GM18867 (cell line): Measurements from ENCODE around the gene WASF2.

Experiments
- ATAC-seq: cut with Tn5 transposase; IDR thresholded peaks from one replicate; pipeline ENCODE4 v1.9.1; 2021; ENCODE audit warnings: mild to moderate bottlenecking, moderate library complexity; ENCODE audit not compliant: unreplicated experiment

WASF2 gene

GRCh38 chr1:27522432-27523336, 32.7 kb upstream of the WASF2 start:
- ATAC-seq: no peak

- ATAC-seq: no peak
Observed at GRCh38 chr1:27521861-27522431, 32.0 kb upstream of the WASF2 start.

GRCh38 chr1:27521336-27521831, 31.4 kb upstream of the WASF2 start:
- no peak for ATAC-seq

- ATAC-seq: no peak
Observed at GRCh38 chr1:27520651-27521050, 30.7 kb upstream of the WASF2 start.

- ATAC-seq: no peak
Observed at GRCh38 chr1:27519331-27520258, 29.6 kb upstream of the WASF2 start.

GRCh38 chr1:27518808-27519207, 28.8 kb upstream of the WASF2 start:
- ATAC-seq: no peak

GRCh38 chr1:27517907-27518718, 28.1 kb upstream of the WASF2 start:
- ATAC-seq: no peak

GRCh38 chr1:27517301-27517700, 27.3 kb upstream of the WASF2 start:
- no peak for ATAC-seq

- ATAC-seq: no peak
Observed at GRCh38 chr1:27515626-27516025, 25.7 kb upstream of the WASF2 start.

GRCh38 chr1:27513958-27514357, 24.0 kb upstream of the WASF2 start:
- no peak for ATAC-seq

- no peak for ATAC-seq
Observed at GRCh38 chr1:27513528-27513927, 23.6 kb upstream of the WASF2 start.

GRCh38 chr1:27509127-27510080, 19.4 kb upstream of the WASF2 start:
- ATAC-seq: no peak

GRCh38 chr1:27507960-27508665, 18.1 kb upstream of the WASF2 start:
- no peak for ATAC-seq

- no peak for ATAC-seq
Observed at GRCh38 chr1:27506703-27507102, 16.7 kb upstream of the WASF2 start.

GRCh38 chr1:27505420-27505680, 15.4 kb upstream of the WASF2 start:
- ATAC-seq: no peak

- no peak for ATAC-seq
Observed at GRCh38 chr1:27504588-27505419, 14.8 kb upstream of the WASF2 start.

- ATAC-seq: no peak
Observed at GRCh38 chr1:27503844-27504587, 14.0 kb upstream of the WASF2 start.
